22Rv1 (cell line): ENCODE results near the gene CPAMD8.

Experiments
- H3K27ac ChIP-seq: fragments of 450-650 bp; 2 replicates; pipeline ENCODE4 v1.5.1; 2017
- ZFX ChIP-seq: fragments of 450-650 bp; IDR thresholded peaks from 2 replicates; pipeline ENCODE4 v1.6.1; 2017; ENCODE audit warnings: antibody characterized with exemption, borderline replicate concordance
- TF ChIP-seq, protein P1 (sequence below): fragments of 450-650 bp; IDR thresholded peaks from 2 replicates; pipeline ENCODE4 v1.5.1; 2017; ENCODE audit warnings: mild to moderate bottlenecking

CPAMD8 gene

DNA sequence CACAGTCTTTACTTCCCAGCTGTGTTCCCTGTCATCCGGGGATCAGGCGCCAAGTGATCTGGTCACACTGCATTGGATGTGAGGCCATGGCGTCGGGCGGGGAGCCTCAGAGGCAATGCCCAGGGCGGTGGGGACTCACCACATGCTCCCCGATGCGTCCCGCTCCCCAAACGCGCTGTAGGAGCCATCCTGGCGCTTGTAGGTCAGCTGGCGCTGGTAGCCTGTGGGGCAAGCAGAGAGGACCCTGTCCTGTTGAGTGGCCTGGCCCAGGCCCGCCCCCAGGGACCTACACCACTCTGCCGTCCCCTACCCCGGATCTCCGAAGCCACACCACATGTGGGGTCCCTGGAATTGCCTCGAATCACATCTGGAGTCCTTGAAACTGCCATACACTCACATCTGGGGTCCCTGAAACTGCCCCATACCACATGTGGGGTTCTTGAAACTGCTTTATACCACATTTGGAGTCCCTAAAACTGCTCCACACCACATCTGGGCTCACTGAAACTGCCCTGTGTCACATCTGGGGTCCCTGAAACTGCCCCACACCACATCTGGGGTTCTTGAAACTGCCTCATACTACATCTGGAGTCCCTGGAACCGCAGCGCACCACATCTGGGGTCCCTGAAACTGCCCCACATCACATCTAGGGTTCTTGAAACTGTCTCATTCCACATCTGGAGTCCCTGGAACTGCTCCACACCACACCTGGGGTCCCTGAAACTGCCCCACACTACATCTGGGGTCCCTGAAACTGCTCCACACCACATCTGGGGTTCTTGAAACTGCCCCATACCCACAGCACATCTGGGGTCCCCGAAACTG is 104.6 kb downstream of the CPAMD8 start:
- TF ChIP-seq ZFX = no peak
- TF ChIP-seq, protein P1, sequence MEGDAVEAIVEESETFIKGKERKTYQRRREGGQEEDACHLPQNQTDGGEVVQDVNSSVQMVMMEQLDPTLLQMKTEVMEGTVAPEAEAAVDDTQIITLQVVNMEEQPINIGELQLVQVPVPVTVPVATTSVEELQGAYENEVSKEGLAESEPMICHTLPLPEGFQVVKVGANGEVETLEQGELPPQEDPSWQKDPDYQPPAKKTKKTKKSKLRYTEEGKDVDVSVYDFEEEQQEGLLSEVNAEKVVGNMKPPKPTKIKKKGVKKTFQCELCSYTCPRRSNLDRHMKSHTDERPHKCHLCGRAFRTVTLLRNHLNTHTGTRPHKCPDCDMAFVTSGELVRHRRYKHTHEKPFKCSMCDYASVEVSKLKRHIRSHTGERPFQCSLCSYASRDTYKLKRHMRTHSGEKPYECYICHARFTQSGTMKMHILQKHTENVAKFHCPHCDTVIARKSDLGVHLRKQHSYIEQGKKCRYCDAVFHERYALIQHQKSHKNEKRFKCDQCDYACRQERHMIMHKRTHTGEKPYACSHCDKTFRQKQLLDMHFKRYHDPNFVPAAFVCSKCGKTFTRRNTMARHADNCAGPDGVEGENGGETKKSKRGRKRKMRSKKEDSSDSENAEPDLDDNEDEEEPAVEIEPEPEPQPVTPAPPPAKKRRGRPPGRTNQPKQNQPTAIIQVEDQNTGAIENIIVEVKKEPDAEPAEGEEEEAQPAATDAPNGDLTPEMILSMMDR = no peak
- no peak overlapping the region for H3K27ac ChIP-seq

DNA sequence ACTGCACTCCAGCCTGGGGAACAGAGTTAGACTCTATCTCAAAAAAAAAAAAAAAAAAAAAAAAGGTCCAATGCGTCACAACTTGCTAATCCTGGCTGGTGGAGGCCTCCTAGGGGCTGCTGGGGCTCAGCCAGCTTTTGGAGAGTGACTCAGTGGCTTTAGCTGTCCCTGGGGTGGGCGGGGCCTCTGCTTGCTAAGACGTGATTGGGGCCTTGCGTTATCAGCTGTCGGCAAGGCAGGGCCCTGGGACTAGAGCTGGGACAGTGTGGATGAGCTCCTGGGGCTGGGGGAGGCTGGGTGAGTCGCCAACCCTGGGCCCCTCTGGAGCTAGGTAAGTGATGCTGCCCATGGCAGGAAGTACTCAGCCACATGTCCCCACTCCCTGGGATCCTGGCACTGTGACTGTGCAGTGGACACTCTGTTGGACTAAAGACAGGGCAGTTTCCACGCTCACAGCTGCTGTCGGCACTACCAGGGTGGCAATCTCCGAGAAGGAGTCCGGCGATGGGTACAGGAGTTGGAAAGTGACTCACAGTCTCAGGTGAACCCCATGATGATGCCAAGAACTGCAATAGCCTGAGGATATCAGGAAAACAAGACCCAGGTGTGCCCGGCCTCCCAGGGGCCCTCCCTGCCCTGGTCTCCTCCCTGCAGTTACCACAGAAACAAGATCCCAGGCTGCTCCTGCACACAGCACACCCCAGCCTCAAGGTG is 105.6 kb downstream of the CPAMD8 start:
- TF ChIP-seq ZFX = no peak
- TF ChIP-seq, protein P1 = no peak
- H3K27ac ChIP-seq = no peak overlapping the region

DNA sequence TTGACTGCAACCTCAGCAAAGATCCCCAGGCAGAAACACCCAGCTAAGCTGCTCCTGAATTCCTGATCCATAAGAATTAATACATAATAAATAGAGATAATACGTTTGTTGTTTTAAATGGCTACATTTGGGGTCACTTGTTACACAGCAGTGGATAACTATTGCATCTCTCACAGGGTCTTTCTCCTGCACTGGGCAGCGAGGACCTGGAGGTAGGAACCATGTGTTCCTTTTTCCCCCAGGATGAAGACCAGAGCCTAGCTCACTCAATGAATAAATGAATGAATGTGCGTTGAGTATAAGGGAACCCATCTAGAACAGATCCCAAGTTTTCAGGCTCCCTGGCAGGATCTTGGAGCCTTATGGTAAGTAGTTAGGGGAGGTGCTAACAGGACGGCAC is 107.1 kb downstream of the CPAMD8 start:
- no peak for TF ChIP-seq ZFX
- TF ChIP-seq, protein P1 = no peak
- H3K27ac ChIP-seq = no peak overlapping the region

DNA sequence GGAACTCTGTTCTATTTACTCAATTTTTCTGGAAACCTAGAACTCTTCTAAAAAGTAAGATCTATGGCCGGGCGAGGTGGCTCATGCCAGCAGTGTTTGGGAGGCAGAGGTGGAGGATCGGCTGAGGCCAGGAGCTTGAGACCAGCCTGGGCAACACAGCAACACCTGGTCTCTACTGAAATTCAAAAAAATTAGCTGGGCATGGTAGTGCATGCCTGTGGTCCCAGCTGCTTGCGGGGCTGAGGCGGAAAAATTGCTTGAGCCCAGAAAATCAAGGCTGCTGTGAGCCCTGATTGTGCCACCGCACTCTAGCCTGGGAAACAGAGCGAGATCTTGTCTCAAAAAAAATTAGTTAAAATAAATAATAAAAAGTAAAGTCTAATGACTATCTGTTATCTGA is 109.2 kb downstream of the CPAMD8 start:
- TF ChIP-seq ZFX = no peak
- TF ChIP-seq, protein P1 = no peak
- H3K27ac ChIP-seq = no peak overlapping the region

GRCh38 chr19:16915734-16916133 is 110.9 kb downstream of the CPAMD8 start:
- TF ChIP-seq, protein P1 = no peak
- no peak for TF ChIP-seq ZFX
- no peak overlapping the region for H3K27ac ChIP-seq

- TF ChIP-seq, protein P1 = no peak
- no peak for TF ChIP-seq ZFX
- H3K27ac ChIP-seq = no peak overlapping the region
Measured at GRCh38 chr19:16915135-16915534, 111.5 kb downstream of the CPAMD8 start.

- TF ChIP-seq ZFX = no peak
- TF ChIP-seq, protein P1 = no peak
Measured at GRCh38 chr19:16914421-16914820, 112.2 kb downstream of the CPAMD8 start.

More at GRCh38 chr19:16914421-16914820, 112.2 kb downstream of the CPAMD8 start:
- H3K27ac ChIP-seq = no peak overlapping the region
